Mesenchymal stem cell (in vitro differentiated cells and primary cell): ENCODE data around the gene TMC7.

Source experiments
- DNase-seq: peaks from one replicate; pipeline ENCODE4 v3.0.0-alpha.2; 2013
- H2AFZ ChIP-seq: one replicate; pipeline ENCODE4 v1.6.1; 2013; ENCODE audit warnings: low read depth, mild to moderate bottlenecking, control low read depth, inconsistent platforms, low read length, moderate library complexity
- H2AK5ac ChIP-seq: 2 replicates; pipeline ENCODE4 v1.6.1; 2013; ENCODE audit warnings: low read length, moderate library complexity, mild to moderate bottlenecking, inconsistent platforms; ENCODE audit not compliant: severe bottlenecking
- H2BK120ac ChIP-seq: one replicate; pipeline ENCODE4 v1.6.1; 2013; ENCODE audit warnings: low read depth, mild to moderate bottlenecking, inconsistent platforms, low read length, moderate library complexity
- H2BK12ac ChIP-seq, 2 experiments: one replicate each; pipeline ENCODE4 v1.6.1; 2013; ENCODE audit warnings: inconsistent platforms in 2 of 2, low read length in 2 of 2, mild to moderate bottlenecking in 2 of 2, moderate library complexity in 2 of 2, control low read depth in 1 of 2
- H2BK15ac ChIP-seq: one replicate; pipeline ENCODE4 v1.6.1; 2013; ENCODE audit warnings: mild to moderate bottlenecking, low read depth, inconsistent platforms; ENCODE audit not compliant: poor library complexity, severe bottlenecking
- H2BK5ac ChIP-seq: 2 replicates; pipeline ENCODE4 v1.6.1; 2013; ENCODE audit warnings: low read depth, mild to moderate bottlenecking, low read length, control low read depth, inconsistent platforms; ENCODE audit not compliant: poor library complexity, severe bottlenecking
- H3K14ac ChIP-seq, 2 experiments: one replicate each; pipeline ENCODE4 v1.6.1; 2013; ENCODE audit warnings: inconsistent platforms in 2 of 2, low read length in 2 of 2, control low read depth in 1 of 2, mild to moderate bottlenecking in 1 of 2, moderate library complexity in 1 of 2
- H3K18ac ChIP-seq, 2 experiments: one replicate each; pipeline ENCODE4 v1.6.1; 2013; ENCODE audit warnings: inconsistent platforms in 2 of 2, low read length in 2 of 2, control low read depth in 1 of 2, low read depth in 1 of 2, mild to moderate bottlenecking in 1 of 2
- H3K23ac ChIP-seq, 2 experiments: one replicate each; pipeline ENCODE4 v1.6.1; 2013; ENCODE audit warnings: inconsistent platforms in 2 of 2, low read length in 2 of 2, mild to moderate bottlenecking in 2 of 2, moderate library complexity in 2 of 2, control low read depth in 1 of 2
- H3K27ac ChIP-seq: 2 replicates; pipeline ENCODE4 v1.5.1; 2013; ENCODE audit warnings: mild to moderate bottlenecking, moderate library complexity, low read length, control low read depth, inconsistent platforms; ENCODE audit not compliant: poor library complexity, severe bottlenecking
- H3K27me3 ChIP-seq, 2 experiments: 2 replicates each; pipeline versions ENCODE4 v1.6.1 to v1.7.0; 2013; ENCODE audit warnings: low read length in 2 of 2, mild to moderate bottlenecking in 2 of 2, moderate library complexity in 2 of 2, control low read depth in 1 of 2, inconsistent platforms in 1 of 2; ENCODE audit not compliant: control insufficient read depth in 1 of 2, insufficient read depth in 1 of 2
- H3K36me3 ChIP-seq, 2 experiments: 2 replicates each; pipeline versions ENCODE4 v1.6.1 to v1.7.0; 2013; ENCODE audit warnings: low read length in 2 of 2, control low read depth in 1 of 2, inconsistent platforms in 1 of 2, low read depth in 1 of 2, mild to moderate bottlenecking in 1 of 2; ENCODE audit not compliant: insufficient read depth in 2 of 2, control insufficient read depth in 1 of 2
- H3K4ac ChIP-seq, 2 experiments: one replicate each; pipeline ENCODE4 v1.6.1; 2013; ENCODE audit warnings: inconsistent platforms in 2 of 2, low read length in 2 of 2, mild to moderate bottlenecking in 2 of 2, moderate library complexity in 2 of 2, control low read depth in 1 of 2, low read depth in 1 of 2
- H3K4me1 ChIP-seq: 2 replicates; pipeline ENCODE4 v1.6.1; 2013; ENCODE audit warnings: low read depth, low read length, control low read depth; ENCODE audit not compliant: control insufficient read depth, insufficient read depth
- H3K4me2 ChIP-seq: 2 replicates; pipeline ENCODE4 v1.6.1; 2013; ENCODE audit warnings: low read length, mild to moderate bottlenecking, inconsistent platforms; ENCODE audit not compliant: poor library complexity, severe bottlenecking
- H3K4me3 ChIP-seq, 2 experiments: 2 replicates each; pipeline versions ENCODE4 v1.5.1 to v1.7.0; 2013; ENCODE audit warnings: low read length in 2 of 2, mild to moderate bottlenecking in 2 of 2, control low read depth in 1 of 2, low read depth in 1 of 2; ENCODE audit not compliant: insufficient read depth in 1 of 2
- H3K79me1 ChIP-seq: replicated peaks from 2 replicates; pipeline ENCODE4 v1.6.1; 2013; ENCODE audit warnings: mild to moderate bottlenecking, control low read depth, low read length, inconsistent platforms; ENCODE audit not compliant: poor library complexity, severe bottlenecking
- H3K9ac ChIP-seq: 2 replicates; pipeline ENCODE4 v1.7.0; 2013; ENCODE audit warnings: mild to moderate bottlenecking, low read length, moderate library complexity
- H3K9me3 ChIP-seq: 2 replicates; pipeline ENCODE4 v1.7.0; 2013; ENCODE audit warnings: mild to moderate bottlenecking, low read length; ENCODE audit not compliant: control insufficient read depth
- H4K8ac ChIP-seq: one replicate; pipeline ENCODE4 v1.6.1; 2013; ENCODE audit warnings: inconsistent platforms, mild to moderate bottlenecking, low read length, moderate library complexity
- H4K91ac ChIP-seq: one replicate; pipeline ENCODE4 v1.6.1; 2013; ENCODE audit warnings: mild to moderate bottlenecking, low read length, inconsistent platforms
- WGBS: methylation state at CpG from one replicate; pipeline ENCODE4 v1.1.7; 2013; ENCODE audit warnings: mixed read lengths; 5-methylcytosine and 5-hydroxymethylcytosine counted together

Gene TMC7

GRCh38 chr16:19005561-19006445 is 22.1 kb downstream of the TMC7 start:
- no peak overlapping the region for H3K23ac ChIP-seq
- H3K9ac ChIP-seq, result no peak overlapping the region
- H3K4me3 ChIP-seq, result no peak overlapping the region
- H3K4me2 ChIP-seq, result no peak overlapping the region
- H3K27me3 ChIP-seq, result no peaks in the 10 kb centered on the region
- no peak overlapping the region for H2BK12ac ChIP-seq
- peaks cover 3% of the 10 kb centered on the region for H3K4me1 ChIP-seq
- no peak overlapping the region for H2BK120ac ChIP-seq
- no peak for DNase-seq
- no peaks in the 10 kb centered on the region for H3K79me1 ChIP-seq
- H4K8ac ChIP-seq, result peak overlapping the region; percentile 33
- no peak overlapping the region for H2BK15ac ChIP-seq
- H3K4ac ChIP-seq, result no peak overlapping the region
- H3K36me3 ChIP-seq, result peaks cover 4 to 8% of the 10 kb centered on the region in 2 experiments
- peaks cover 6% of the 10 kb centered on the region for H3K9me3 ChIP-seq
- H2AK5ac ChIP-seq, result no peak overlapping the region
- peak overlapping the region in 1 of 2 experiments; percentile 0 for H3K18ac ChIP-seq
- no peak overlapping the region for H2BK5ac ChIP-seq
- H2AFZ ChIP-seq, result no peak overlapping the region
- H4K91ac ChIP-seq, result no peak overlapping the region
- WGBS, result 89% methylated on average over 16 of the region's 16 CpGs
- H3K27ac ChIP-seq, result no peak overlapping the region
- peak overlapping the region in 1 of 2 experiments; percentile 0 for H3K14ac ChIP-seq

DNA sequence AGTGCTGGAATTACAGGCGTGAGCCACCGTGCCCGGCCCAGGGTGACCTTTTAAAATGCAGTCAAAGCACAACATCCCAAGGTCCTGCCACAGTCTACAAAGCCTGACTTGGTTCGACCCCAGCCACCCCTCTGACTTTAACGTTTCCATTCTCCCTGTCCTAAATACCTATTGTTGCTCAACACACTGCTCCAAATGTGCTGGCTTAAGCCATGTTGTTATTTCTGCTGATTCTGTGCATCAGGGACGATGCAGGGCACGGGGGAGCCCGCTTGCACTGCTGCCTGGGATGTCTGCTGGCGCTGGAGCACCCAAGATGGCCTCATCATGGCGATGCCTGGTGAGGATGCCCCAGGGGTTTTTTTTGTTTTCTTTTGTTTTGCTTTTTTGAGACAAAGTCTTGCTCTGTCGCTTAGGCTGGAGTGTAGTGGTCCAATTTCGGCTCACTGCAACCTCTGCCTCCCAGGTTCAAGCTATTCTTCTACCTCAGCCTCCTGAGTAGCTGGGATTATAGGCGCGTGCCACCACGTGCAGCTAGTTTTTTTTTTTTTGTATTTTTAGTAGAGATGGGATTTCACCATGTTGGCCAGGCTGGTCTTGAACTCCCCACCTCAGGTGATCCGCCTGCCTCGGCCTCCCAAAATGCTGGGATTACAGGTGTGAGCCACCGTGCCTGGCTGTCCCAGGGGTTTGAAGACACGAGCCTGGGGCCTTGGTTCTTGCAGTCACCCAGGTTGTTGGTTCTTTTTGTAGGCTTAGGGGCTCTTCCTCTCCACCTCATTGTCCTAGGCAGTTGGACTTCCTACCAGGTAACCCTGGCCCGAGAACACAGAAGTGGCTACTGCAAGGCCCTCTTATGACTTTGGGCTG is 22.9 kb downstream of the TMC7 start:
- Histone ChIP-seq H3K4ac (no peak overlapping the region), H3K4me2 (no peak overlapping the region)
- 97% methylated on average over 18 of the region's 20 CpGs for WGBS

DNA sequence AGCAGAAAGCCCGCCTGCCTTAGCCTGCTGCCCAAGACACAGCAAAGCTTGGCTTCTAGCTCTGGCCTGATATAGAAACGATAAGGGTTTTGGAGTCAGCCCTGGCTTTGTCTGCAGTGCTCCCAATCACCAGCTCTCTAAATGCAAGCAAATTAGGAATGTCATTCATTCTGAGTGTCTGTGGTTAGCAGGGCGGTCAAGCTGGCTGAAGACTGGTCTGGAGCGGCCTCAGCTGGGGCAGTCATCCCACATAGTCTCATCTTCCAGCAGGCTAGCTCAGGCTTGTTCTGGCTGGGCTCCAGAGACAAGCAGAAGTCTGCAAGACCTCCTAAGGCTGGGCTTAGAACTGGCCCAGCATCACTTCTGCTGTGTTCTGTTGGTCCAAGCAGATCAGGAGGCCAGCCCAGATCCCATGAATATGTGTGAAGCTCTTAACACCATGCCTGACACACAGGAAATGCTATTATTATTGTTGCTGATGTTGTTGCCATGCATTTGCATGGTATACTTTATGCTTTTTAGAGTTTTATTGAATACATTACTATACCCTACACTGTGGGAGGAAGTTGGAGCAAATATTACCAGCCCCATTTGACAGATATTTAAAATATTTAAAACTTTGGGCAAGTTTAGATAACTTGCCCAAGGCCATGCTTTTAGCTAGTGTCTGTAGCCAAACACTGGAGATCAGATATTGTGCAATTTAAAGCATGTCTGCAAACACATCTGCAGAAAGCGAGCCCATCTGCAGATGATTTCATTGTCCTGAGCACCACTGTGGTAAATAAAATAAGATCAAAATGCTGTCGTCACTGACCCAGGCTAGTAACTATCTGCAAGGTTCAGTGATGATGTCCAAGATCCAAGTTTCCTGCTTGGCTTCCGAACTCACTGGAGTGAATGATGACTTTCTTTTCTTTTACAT is 24.8 kb downstream of the TMC7 start:
- 68% methylated on average over 7 of the region's 7 CpGs for WGBS
- Histone ChIP-seq H2AK5ac (no peak overlapping the region), H4K91ac (no peak overlapping the region), H3K9ac (no peak overlapping the region), H3K4me3 (no peak overlapping the region), H3K18ac (no peak overlapping the region), H3K23ac (no peak overlapping the region), H2BK5ac (no peak overlapping the region), H4K8ac (no peak overlapping the region), H3K4me2 (no peak overlapping the region), H2AFZ (no peak overlapping the region), H3K9me3 (peaks cover 8% of the 10 kb centered on the region), H3K27ac (peak overlapping the region; percentile 9), H2BK120ac (no peak overlapping the region), H3K36me3 (peaks cover 4 to 12% of the 10 kb centered on the region in 2 experiments), H3K14ac (no peak overlapping the region), H2BK12ac (no peak overlapping the region), H3K79me1 (no peaks in the 10 kb centered on the region), H3K4ac (no peak overlapping the region), H3K27me3 (no peaks in the 10 kb centered on the region), H3K4me1 (peaks cover 3% of the 10 kb centered on the region), H2BK15ac (no peak overlapping the region)
- DNase-seq, result peak; percentile 86

More for the DNA sequence above, 22.9 kb downstream of the TMC7 start:
- Histone ChIP-seq H3K27me3 (no peaks in the 10 kb centered on the region), H3K23ac (no peak overlapping the region), H3K18ac (no peak overlapping the region), H4K91ac (no peak overlapping the region), H2BK120ac (no peak overlapping the region), H4K8ac (no peak overlapping the region), H2AK5ac (no peak overlapping the region), H3K4me3 (no peak overlapping the region), H3K4me1 (peaks cover 3% of the 10 kb centered on the region), H2BK5ac (no peak overlapping the region), H2BK12ac (no peak overlapping the region), H3K79me1 (no peaks in the 10 kb centered on the region), H3K9ac (no peak overlapping the region), H3K14ac (peak overlapping the region in 1 of 2 experiments; percentile 92), H2AFZ (no peak overlapping the region), H3K27ac (no peak overlapping the region), H3K36me3 (peaks cover 4 to 12% of the 10 kb centered on the region in 2 experiments), H3K9me3 (peaks cover 8% of the 10 kb centered on the region), H2BK15ac (no peak overlapping the region)
- no peak for DNase-seq
